HepG2 (cell line): Measurements from ENCODE around the gene CCDC38. TPM values are rescaled to one million over a fixed set of nuclear protein-coding genes. Genes with fewer than 3 reads are reported as not detected.

Experiments used
- BHLHE40 ChIP-seq: IDR thresholded peaks from 2 replicates; pipeline ENCODE4 v1.6.1; 2011; ENCODE audit warnings: low read length, improper control_type of control experiment
- FLYWCH1 ChIP-seq: sonication (generic); formaldehyde crosslinking; IDR thresholded peaks from 2 replicates; pipeline ENCODE4 v1.8.1; 2023; ENCODE audit warnings: mild to moderate bottlenecking, missing genetic modification reagents
- HOXA5 ChIP-seq: sonication (generic); formaldehyde crosslinking; IDR thresholded peaks from 2 replicates; pipeline ENCODE4 v1.4.0; 2020; ENCODE audit warnings: missing genetic modification reagents
- PHF21A ChIP-seq: sonication (generic); formaldehyde crosslinking; IDR thresholded peaks from 2 replicates; pipeline ENCODE4 v1.5.0; 2020; ENCODE audit warnings: mild to moderate bottlenecking, missing genetic modification reagents
- TCF12 ChIP-seq, 2 experiments: fragments of 450-650 bp in 1 of 2; sonication (generic) in 1 of 2; formaldehyde crosslinking in 1 of 2; IDR thresholded peaks; 2 replicates each; pipeline versions ENCODE4 v1.6.1 to v1.8.0; 2017 to 2022; ENCODE audit warnings: antibody characterized with exemption in 1 of 2, mild to moderate bottlenecking in 1 of 2, missing genetic modification reagents in 1 of 2, moderate library complexity in 1 of 2
- TOE1 ChIP-seq: sonication (generic); formaldehyde crosslinking; IDR thresholded peaks from 2 replicates; pipeline ENCODE4 v1.4.0; 2020; ENCODE audit warnings: mild to moderate bottlenecking, missing genetic modification reagents
- ZBTB3 ChIP-seq: sonication (generic); formaldehyde crosslinking; IDR thresholded peaks from 2 replicates; pipeline ENCODE4 v1.4.0; 2020; ENCODE audit warnings: low read depth, mild to moderate bottlenecking, moderate library complexity, missing genetic modification reagents, borderline replicate concordance
- ZFP1 ChIP-seq: IDR thresholded peaks from 2 replicates; pipeline ENCODE4 v1.6.1; 2016
- ZNF335 ChIP-seq: sonication (generic); formaldehyde crosslinking; IDR thresholded peaks from 2 replicates; pipeline ENCODE4 v1.4.0; 2020; ENCODE audit warnings: missing genetic modification reagents
- ZNF446 ChIP-seq: sonication (generic); formaldehyde crosslinking; IDR thresholded peaks from 2 replicates; pipeline ENCODE4 v1.5.0; 2020; ENCODE audit warnings: mild to moderate bottlenecking, missing genetic modification reagents
- polyA plus RNA-seq, 8 experiments: library from polyadenylated mRNA; depleted of rRNA in 3 of 8; stranded (reverse) in 7 of 8; unstranded in 1 of 8; fragments of >200 nt; fragmentation: Illumina TruSeq in 4 of 8; extraction: Trizol in 4 of 8; gene quantifications; 2 replicates each; pipeline versions ENCODE4 v1.2.1 to v1.2.3, GENCODE V29; 2011 to 2016; ENCODE audit warnings: low read depth in 4 of 8, missing spikeins in 1 of 8, mixed read lengths in 1 of 8; ENCODE audit not compliant: insufficient read depth in 1 of 8
- total RNA-seq, 5 experiments: library from RNA; depleted of rRNA; stranded (reverse); fragments of >200 nt; fragmentation: Illumina TruSeq; extraction: Trizol; gene quantifications; 2 replicates each; pipeline ENCODE4 v1.2.3, GENCODE V29; 2016; ENCODE audit warnings: low read depth in 1 of 5
- TF ChIP-seq, protein P1 (sequence below): sonication (generic); formaldehyde crosslinking; IDR thresholded peaks from 2 replicates; pipeline ENCODE4 v1.5.0; 2020; ENCODE audit warnings: mild to moderate bottlenecking, missing genetic modification reagents, borderline replicate concordance
- TF ChIP-seq, protein P2 (sequence below): sonication (generic); formaldehyde crosslinking; IDR thresholded peaks from 2 replicates; pipeline ENCODE4 v1.5.0; 2020; ENCODE audit warnings: missing genetic modification reagents, mild to moderate bottlenecking, borderline replicate concordance
- TF ChIP-seq, protein P3 (sequence below): sonication (generic); formaldehyde crosslinking; IDR thresholded peaks from 2 replicates; pipeline ENCODE4 v1.5.1; 2020; ENCODE audit warnings: missing genetic modification reagents, mild to moderate bottlenecking, borderline replicate concordance
- TF ChIP-seq, protein P4 (sequence below): sonication (generic); formaldehyde crosslinking; IDR thresholded peaks from 2 replicates; pipeline ENCODE4 v1.4.0; 2020; ENCODE audit warnings: mild to moderate bottlenecking, missing genetic modification reagents
- TF ChIP-seq, protein P5 (sequence below): sonication (generic); formaldehyde crosslinking; IDR thresholded peaks from 2 replicates; pipeline ENCODE4 v1.5.0; 2020; ENCODE audit warnings: mild to moderate bottlenecking, missing genetic modification reagents
- TF ChIP-seq, protein P6 (sequence below): IDR thresholded peaks from 2 replicates; pipeline ENCODE4 v1.6.1; 2016

Gene CCDC38
- total and polyA plus RNA-seq, 2 of the 13 experiments (the other 11 are each of a cell fraction or from before 2014, with no cell fraction given), result 0.24 to 0.32 TPM

DNA sequence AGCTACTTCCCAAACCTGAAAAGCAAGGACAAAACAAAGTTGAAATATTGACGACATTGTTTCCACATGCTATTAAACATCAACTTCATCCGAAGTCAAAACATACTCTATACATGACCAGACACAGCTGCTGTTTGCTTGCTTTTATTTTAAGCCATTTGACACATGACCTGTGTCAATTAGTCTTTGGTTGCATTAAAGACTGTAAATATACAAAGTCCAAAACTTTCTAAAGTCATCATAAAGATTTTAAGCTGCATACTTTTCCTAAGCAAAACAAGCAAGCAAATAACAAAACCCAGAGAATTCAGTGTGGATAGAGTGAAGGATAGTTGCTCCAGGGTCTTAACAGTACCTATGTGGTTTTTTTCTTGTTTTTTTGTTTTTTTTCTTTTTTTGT, 31.9 kb upstream of the CCDC38 start (continued):
- TF ChIP-seq, protein P1, sequence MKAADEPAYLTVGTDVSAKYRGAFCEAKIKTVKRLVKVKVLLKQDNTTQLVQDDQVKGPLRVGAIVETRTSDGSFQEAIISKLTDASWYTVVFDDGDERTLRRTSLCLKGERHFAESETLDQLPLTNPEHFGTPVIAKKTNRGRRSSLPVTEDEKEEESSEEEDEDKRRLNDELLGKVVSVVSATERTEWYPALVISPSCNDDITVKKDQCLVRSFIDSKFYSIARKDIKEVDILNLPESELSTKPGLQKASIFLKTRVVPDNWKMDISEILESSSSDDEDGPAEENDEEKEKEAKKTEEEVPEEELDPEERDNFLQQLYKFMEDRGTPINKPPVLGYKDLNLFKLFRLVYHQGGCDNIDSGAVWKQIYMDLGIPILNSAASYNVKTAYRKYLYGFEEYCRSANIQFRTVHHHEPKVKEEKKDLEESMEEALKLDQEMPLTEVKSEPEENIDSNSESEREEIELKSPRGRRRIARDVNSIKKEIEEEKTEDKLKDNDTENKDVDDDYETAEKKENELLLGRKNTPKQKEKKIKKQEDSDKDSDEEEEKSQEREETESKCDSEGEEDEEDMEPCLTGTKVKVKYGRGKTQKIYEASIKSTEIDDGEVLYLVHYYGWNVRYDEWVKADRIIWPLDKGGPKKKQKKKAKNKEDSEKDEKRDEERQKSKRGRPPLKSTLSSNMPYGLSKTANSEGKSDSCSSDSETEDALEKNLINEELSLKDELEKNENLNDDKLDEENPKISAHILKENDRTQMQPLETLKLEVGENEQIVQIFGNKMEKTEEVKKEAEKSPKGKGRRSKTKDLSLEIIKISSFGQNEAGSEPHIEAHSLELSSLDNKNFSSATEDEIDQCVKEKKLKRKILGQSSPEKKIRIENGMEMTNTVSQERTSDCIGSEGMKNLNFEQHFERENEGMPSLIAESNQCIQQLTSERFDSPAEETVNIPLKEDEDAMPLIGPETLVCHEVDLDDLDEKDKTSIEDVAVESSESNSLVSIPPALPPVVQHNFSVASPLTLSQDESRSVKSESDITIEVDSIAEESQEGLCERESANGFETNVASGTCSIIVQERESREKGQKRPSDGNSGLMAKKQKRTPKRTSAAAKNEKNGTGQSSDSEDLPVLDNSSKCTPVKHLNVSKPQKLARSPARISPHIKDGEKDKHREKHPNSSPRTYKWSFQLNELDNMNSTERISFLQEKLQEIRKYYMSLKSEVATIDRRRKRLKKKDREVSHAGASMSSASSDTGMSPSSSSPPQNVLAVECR (CRISPR knock-in tag), result no peak; the same call in 1 of the 2 replicates
- TF ChIP-seq ZNF335 (0 out of 2 replicates have a peak, but pooled peaks have one; percentile 54), TCF12 (IDR thresholded peaks at IDR 0.05) (no peak), TCF12 (CRISPR knock-in tag; IDR thresholded peaks at IDR 0.05) (peak; percentile 96), ZFP1 (CRISPR knock-in tag) (0 out of 2 replicates have a peak, but pooled peaks have one; percentile 39), HOXA5 (CRISPR knock-in tag) (0 out of 2 replicates have a peak, but pooled peaks have one; percentile 43), ZNF446 (no peak), BHLHE40 (peak; percentile 37; the same call in 1 of the 2 replicates), FLYWCH1 (CRISPR knock-in tag) (no peak), ZBTB3 (CRISPR knock-in tag) (no peak), TOE1 (CRISPR knock-in tag) (no peak), PHF21A (CRISPR knock-in tag) (peak; percentile 78)
- TF ChIP-seq, protein P2, sequence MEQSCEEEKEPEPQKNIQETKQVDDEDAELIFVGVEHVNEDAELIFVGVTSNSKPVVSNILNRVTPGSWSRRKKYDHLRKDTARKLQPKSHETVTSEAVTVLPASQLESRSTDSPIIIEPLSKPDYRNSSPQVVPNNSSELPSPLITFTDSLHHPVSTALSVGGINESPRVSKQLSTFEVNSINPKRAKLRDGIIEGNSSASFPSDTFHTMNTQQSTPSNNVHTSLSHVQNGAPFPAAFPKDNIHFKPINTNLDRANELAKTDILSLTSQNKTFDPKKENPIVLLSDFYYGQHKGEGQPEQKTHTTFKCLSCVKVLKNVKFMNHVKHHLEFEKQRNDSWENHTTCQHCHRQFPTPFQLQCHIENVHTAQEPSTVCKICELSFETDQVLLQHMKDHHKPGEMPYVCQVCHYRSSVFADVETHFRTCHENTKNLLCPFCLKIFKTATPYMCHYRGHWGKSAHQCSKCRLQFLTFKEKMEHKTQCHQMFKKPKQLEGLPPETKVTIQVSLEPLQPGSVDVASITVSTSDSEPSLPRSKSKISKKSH (CRISPR knock-in tag), result no peak
- TF ChIP-seq, protein P3, sequence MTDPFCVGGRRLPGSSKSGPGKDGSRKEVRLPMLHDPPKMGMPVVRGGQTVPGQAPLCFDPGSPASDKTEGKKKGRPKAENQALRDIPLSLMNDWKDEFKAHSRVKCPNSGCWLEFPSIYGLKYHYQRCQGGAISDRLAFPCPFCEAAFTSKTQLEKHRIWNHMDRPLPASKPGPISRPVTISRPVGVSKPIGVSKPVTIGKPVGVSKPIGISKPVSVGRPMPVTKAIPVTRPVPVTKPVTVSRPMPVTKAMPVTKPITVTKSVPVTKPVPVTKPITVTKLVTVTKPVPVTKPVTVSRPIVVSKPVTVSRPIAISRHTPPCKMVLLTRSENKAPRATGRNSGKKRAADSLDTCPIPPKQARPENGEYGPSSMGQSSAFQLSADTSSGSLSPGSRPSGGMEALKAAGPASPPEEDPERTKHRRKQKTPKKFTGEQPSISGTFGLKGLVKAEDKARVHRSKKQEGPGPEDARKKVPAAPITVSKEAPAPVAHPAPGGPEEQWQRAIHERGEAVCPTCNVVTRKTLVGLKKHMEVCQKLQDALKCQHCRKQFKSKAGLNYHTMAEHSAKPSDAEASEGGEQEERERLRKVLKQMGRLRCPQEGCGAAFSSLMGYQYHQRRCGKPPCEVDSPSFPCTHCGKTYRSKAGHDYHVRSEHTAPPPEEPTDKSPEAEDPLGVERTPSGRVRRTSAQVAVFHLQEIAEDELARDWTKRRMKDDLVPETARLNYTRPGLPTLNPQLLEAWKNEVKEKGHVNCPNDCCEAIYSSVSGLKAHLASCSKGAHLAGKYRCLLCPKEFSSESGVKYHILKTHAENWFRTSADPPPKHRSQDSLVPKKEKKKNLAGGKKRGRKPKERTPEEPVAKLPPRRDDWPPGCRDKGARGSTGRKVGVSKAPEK (CRISPR knock-in tag), result no peak
- TF ChIP-seq, protein P4, sequence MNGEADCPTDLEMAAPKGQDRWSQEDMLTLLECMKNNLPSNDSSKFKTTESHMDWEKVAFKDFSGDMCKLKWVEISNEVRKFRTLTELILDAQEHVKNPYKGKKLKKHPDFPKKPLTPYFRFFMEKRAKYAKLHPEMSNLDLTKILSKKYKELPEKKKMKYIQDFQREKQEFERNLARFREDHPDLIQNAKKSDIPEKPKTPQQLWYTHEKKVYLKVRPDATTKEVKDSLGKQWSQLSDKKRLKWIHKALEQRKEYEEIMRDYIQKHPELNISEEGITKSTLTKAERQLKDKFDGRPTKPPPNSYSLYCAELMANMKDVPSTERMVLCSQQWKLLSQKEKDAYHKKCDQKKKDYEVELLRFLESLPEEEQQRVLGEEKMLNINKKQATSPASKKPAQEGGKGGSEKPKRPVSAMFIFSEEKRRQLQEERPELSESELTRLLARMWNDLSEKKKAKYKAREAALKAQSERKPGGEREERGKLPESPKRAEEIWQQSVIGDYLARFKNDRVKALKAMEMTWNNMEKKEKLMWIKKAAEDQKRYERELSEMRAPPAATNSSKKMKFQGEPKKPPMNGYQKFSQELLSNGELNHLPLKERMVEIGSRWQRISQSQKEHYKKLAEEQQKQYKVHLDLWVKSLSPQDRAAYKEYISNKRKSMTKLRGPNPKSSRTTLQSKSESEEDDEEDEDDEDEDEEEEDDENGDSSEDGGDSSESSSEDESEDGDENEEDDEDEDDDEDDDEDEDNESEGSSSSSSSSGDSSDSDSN (CRISPR knock-in tag), result no peak
- TF ChIP-seq, protein P5, sequence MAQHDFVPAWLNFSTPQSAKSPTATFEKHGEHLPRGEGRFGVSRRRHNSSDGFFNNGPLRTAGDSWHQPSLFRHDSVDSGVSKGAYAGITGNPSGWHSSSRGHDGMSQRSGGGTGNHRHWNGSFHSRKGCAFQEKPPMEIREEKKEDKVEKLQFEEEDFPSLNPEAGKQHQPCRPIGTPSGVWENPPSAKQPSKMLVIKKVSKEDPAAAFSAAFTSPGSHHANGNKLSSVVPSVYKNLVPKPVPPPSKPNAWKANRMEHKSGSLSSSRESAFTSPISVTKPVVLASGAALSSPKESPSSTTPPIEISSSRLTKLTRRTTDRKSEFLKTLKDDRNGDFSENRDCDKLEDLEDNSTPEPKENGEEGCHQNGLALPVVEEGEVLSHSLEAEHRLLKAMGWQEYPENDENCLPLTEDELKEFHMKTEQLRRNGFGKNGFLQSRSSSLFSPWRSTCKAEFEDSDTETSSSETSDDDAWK (CRISPR knock-in tag), result no peak
- TF ChIP-seq, protein P6, sequence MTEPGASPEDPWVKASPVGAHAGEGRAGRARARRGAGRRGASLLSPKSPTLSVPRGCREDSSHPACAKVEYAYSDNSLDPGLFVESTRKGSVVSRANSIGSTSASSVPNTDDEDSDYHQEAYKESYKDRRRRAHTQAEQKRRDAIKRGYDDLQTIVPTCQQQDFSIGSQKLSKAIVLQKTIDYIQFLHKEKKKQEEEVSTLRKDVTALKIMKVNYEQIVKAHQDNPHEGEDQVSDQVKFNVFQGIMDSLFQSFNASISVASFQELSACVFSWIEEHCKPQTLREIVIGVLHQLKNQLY (CRISPR knock-in tag), result peak; percentile 80
